Sciatic nerve (tissue), 2 donors: ENCODE results near the gene MYO18A. TPM values are rescaled to one million over a fixed set of nuclear protein-coding genes. Genes with fewer than 3 reads are reported as not detected.

ENCODE experiments used
- ATAC-seq: fragments of 200-7000 bp; cut with Tn5 transposase; one replicate; pipeline ENCODE4 v1.9.1; 2020; ENCODE audit warnings: mild to moderate bottlenecking, moderate library complexity
- DNase-seq: peaks from one replicate; pipeline ENCODE4 v3.0.0-alpha.2; 2020; ENCODE audit warnings: low spot score
- intact Hi-C: fragments of 100-400 bp; cut with DNase I; formaldehyde crosslinking; loops from one replicate; pipeline ENCODE4 v1.14.2; 2022
- total RNA-seq: library from RNA; stranded (reverse); fragmentation: NEBNext Ultra II Directional; extraction: Animal tissue kit (Norgen Biotek cat#: 25700); gene quantifications from one replicate; pipeline ENCODE4 v1.2.1, GENCODE V29; 2021
- donor health status: DM: no; HTN: no; CAD: no.
- donor health status: DM: no; HTN: no; CAD: no.

Gene MYO18A
- total RNA-seq, 1 donor from 2014 or later: 109 TPM

- ATAC-seq (no peak), DNase-seq (no peak)
- intact Hi-C loops: loop anchor here (2.0 kb wide), 1 partner anchor 151 kb away; no protein-coding TSS in a partner anchor
These were observed 64.0 kb downstream of the MYO18A start for GRCh38 chr17:29115961-29116803.

DNA sequence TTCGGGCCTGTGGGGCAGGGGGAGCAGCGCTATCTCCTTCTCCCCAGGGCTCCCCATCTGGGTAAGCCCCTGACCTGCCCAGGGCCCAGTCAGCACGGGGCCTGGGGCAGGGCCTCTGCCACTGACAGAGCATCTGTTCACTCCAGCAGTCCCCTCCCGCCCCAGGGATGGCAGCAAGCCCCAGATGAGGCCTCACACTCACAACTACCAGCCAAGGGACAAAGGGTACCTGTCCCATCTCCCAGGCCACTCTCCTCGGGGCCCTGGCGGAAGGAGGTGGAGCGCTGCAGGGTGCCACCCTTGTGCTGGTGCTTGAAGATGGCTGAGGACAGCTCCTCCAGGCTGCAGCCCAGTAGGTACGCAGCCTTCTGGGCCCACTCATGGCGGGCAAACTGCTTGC lies 64.8 kb downstream of the MYO18A start:
- intact Hi-C loops: no loop called here
- ATAC-seq (no peak), DNase-seq (no peak)

GRCh38 chr17:29114141-29114540 lies 66.1 kb downstream of the MYO18A start:
- no peak for DNase-seq
- no peak for ATAC-seq
- intact Hi-C loops: no loop called here

DNA sequence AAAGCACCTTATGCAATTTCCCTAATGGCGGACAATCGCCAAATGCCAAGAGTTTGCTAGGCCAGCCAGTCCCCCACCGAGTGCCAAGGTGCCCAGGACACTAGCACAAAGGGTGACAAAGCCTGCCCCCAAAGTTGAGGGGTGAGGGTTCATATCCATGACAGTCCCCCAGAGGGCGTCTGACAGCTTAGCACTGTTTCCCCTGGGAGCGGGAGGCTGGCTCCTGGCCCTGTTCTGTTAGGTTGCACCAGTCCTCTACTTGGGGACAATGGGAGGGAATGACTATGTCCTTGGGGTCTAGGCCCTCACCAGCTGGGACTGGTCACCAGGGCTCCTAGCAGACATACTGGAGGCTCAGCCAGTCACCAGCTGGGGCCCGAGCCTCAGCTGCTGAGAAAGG lies 66.9 kb downstream of the MYO18A start:
- ATAC-seq (no peak), DNase-seq (no peak)
- intact Hi-C loops: no loop called here

- DNase-seq: peak; percentile 84
- peak; percentile 67 for ATAC-seq
- intact Hi-C loops: no loop called here
These were observed 67.4 kb downstream of the MYO18A start for GRCh38 chr17:29112771-29113295.

DNA sequence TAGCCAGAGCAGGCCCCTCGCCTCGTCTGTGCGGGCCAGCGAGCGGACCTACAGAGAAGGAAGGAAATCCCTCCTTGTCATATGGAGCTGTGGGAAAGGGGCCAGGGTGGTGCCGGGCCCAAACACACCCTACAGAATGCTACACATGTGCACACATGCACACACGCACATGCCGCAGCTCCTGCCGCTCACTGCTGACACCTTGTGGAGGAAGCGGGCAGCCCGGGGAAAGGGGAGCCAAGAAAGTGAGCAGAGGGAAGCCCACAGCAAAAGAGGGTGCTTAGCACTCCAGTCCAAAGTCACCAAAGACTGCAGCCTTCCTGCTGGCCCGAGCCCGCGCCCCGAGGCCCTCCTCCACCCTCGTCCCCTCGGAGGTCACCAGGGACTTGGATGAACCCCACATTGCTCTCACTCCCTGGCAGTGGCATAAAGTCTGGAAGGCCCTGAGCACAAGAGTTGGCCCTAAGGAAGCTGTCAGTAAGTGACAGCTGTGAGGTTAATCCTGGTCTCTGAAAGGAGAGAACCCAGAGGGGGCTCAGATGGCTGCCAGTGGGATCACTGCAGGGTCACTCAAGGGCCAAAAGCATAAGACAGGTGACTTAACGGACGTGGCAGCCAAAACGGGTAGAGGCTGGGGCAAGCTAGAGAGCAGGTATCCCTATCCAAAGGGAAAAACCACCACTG lies 68.2 kb downstream of the MYO18A start:
- ATAC-seq (peak; percentile 73), DNase-seq (peak; percentile 84)
- intact Hi-C loops: no loop called here

GRCh38 chr17:29110372-29110757 lies 69.8 kb downstream of the MYO18A start:
- DNase-seq (no peak), ATAC-seq (no peak)
- intact Hi-C loops: no loop called here

DNA sequence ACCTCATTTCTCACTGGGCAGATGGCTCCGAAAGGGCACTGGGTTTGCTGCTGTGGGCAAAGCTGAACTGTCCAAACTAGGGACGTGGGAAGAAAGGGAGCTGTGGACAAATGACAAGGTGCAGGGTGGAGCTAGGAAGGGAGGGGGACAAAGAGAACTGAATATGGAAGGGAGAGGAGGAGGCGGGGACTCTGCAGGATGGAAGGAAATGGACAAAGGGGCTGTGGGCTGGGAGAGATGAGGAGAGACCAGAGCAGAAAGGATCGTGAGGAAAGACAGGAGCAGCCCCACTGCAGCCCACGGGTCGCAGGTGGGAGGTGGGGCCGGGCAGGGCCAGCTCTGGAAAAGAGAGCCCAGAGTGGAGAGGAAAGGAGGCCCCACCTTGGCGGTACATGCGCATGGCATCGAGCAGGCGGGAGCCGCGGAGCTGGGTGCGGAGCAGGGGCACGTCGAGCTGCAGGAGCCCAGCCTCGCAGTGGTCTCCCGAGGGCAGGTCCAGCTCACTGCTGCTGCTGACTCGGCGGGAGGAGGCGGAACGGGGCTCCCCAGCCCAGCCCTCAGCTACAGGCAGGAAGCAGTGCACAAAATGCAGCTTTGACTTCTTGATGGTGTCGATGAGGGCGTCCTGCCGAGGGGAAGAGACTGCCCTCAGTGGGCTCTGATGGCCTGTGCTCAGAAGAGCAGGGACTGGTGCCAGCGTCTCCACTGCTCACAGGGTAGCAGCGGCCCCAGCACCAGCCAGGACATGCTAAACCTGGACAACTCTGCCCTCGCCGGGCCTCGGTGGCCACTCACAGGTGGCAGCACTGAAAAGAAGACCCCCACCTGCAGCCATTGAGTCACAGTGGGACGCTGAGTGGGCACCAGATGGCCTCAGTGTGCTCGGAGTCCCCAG lies 70.5 kb downstream of the MYO18A start:
- intact Hi-C loops: no loop called here
- ATAC-seq: no peak
- DNase-seq: no peak

DNA sequence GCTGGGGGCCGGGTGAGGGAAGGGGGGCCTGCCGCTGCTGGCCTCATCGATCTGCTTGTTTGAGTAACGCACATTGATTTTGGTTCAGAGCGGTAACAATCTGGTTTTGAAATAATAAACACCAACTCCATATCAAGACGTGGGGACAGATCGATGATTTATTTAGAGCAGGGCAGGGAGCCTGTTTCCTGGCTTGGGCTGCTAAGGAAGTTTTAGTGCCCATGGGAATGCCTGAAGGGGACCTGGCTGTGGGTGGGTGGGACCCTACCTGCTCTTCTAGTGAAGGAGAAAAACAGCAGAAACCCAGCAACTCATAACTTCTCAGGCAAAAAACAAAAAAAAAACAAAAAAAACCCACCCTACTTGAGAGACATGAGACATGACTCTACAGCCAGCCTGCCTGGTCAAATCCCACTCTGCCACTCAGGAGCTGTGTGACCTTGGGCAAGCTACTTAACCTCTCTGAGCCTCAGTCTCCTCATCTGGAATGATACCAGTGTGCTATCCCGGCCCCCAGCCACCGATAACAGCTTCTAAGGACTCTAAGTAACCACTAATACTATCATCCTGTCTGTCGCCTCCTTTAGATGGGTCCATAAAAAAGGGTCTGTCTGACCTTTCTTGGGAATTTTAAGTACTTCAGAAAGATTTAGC lies 71.2 kb downstream of the MYO18A start:
- ATAC-seq: no peak
- intact Hi-C loops: no loop called here

DNA sequence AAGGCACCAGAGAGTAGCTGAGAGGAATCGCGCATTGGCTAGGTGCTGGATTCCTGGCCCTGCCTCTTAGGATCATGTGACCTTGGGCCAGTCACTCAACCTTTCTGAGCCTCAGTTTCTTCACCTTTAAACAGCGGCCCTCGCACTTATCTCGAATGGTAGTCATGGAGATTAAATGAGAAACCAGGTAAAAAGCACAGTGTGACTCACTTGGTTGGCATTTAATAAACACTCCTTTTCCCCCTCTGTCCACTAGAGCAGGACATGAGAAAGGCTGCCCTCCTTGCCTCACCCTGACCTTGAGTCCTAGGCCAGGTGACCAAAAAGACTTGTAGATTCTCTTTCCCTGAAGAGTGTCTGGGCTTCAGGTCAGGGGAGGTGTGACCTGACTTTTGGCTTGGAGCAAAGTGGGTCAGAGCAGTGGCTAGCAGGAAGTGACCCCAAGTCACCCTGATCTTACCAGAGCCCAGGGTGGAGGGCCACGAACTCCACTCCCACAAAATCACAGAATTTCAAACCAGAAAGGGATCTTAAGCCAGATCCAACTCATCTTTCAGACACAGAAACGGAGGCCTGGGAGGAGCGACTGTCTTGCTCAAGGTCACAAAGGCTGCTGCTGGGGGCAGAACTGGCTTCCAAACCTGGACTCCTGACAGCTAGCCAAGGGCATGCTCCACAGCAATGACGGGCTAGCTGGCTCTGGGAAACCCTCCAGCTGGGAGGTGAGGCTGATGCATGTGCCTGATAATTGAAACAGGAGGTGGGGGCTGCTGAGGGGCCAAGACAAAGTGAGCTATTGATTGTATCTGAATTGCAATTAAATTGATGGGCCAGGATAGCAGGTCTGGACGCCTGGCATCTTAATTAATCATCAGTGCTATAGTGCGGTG lies 72.0 kb downstream of the MYO18A start:
- intact Hi-C loops: no loop called here
- ATAC-seq (no peak), DNase-seq (no peak)

More for the DNA sequence above, 71.2 kb downstream of the MYO18A start:
- DNase-seq: no peak

DNA sequence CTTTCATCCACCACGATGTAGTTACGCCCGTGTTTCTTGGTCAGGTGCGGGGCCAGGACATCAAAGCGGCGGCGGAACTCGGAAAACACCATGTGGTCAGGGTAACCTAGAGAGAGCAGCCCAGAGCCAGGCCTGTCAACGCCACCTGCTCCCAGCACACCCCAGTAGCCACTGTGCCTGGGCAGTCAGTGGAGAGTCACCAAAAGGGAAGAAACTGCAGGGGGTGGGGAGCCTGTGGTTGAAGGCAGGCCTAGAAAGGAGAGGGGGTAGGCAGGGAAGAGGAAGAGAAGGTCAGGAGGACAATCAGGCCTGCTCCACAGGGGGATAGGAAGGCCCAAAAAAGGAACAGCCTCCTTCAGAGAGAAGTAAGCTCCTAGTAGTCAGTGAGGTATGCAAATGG lies 73.1 kb downstream of the MYO18A start:
- peak; percentile 26 for ATAC-seq
- no peak for DNase-seq
- intact Hi-C loops: no loop called here

GRCh38 chr17:29103341-29103740 lies 76.9 kb downstream of the MYO18A start:
- intact Hi-C loops: no loop called here
- DNase-seq: no peak
- ATAC-seq: no peak

DNA sequence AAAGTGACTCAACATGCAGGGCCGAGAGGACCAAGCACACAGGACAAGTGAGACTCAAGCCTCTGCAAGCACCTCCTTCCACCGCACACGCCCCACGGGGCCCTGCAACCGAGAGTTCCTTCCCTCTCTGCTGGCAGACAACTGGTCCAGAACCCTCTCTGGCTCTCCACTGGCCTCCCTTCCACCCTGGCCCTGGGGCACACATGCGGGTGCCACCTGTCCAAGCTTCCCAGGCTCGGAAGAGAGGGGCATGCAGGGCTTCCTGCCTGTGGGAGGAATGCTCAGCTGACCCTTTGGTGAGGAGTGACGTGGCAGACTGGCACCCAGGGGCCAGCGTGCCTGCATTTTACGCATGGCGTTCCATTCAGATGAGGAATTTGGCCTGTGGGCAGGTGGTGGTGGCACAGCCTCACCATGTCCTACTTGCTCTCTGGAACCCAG lies 77.4 kb downstream of the MYO18A start:
- intact Hi-C loops: no loop called here
- ATAC-seq (no peak), DNase-seq (no peak)

DNA sequence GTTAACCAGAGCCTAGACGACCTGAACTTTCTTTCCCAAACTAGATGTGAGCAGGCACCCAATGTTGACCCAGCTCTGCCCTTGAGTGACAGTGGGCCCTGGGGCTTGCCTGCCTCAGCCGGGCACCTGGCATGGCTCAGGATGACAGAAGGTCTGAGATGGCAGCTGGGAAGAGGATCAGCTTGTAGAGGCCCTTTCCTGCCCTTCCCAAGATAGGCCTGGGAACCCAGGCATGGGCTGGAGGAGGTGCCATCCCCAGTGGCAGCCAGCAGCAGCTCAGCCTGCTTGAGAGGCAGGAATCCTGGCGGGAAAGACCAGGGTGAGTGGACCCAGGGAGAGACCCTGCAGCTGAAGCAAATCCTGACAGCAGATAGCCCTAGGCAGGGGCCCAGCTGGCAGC lies 78.2 kb downstream of the MYO18A start:
- no peak for ATAC-seq
- no peak for DNase-seq
- intact Hi-C loops: no loop called here

DNA sequence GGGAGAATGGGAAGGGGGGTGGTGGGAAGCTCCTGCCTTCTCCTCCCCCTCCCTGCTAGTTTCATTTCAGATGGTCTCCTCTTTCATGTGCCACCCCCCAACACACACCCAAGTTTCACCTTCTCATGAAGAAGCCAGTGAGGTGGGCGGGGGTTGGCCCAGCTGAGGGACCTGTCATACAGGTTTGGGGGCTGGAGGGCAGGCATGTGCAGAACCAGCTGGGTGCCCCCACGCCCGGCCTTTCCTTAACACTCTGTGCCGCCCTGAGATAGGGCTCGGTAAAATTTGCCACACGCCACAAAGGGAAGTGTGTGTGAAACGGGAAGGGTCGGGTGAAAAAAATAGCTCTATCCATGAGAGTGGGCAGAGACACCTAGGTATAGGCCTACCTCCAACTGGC lies 79.9 kb downstream of the MYO18A start:
- intact Hi-C loops: no loop called here
- ATAC-seq: no peak
- no peak for DNase-seq

DNA sequence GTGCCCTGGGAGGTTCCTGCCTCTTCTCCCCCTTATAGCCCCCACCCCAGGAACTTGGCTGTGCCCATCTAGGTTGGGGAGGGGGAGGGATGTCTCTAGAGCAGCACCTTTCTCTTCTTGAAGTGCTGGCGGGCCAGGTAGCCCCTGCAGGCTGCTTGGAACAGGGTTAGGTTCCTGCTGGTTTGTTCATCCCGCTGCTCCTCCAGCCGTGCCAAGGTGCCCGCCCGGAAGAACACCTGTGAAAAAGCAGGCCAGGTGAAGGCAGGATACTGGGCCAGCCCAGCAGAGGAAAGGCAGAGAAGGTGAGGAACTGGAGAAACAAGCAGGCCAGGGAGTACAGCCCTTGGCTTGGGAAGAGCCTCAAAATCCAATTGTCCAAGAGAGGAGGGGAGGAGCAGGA lies 80.7 kb downstream of the MYO18A start:
- ATAC-seq (no peak), DNase-seq (no peak)
- intact Hi-C loops: no loop called here

DNA sequence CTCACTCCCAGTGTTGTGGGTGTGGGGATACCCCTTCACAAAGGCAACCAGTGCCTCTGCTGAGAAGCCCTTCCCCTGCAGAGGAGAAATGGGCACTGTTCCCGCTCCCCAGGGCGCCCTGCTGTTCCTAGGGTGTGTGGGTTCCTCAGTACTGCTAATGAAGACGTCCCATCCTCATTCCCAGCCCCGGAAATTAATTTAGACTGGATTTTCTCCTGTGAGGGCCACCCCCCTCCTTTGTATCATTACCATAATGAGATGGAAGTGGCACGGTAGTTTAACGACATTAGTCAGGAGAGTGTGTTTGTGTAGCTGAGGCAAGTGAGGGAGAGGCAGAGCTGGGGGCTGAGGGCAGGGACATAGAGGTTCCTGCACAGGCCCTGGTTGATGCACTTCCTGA lies 84.1 kb downstream of the MYO18A start:
- intact Hi-C loops: no loop called here
- DNase-seq: no peak
- no peak for ATAC-seq

DNA sequence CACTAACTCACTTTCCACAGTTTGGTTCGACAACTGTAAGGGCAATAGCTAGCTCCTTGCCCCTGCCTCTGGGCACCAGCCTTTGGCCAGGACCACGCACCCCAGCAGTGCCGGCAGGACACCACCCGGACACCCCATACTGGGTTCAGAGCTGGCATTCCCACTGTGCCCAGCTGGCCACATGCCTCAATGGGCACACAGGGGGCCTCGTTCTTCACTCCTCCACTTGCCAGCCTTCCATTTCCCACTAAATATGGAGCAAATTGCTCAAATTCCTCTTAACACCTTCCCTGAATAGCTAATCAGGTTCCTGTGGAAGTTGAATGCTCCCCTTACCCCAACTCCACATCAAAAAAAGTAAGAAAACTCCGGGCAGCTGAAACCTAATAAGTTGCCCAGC lies 84.8 kb downstream of the MYO18A start:
- intact Hi-C loops: no loop called here
- no peak for DNase-seq
- ATAC-seq: no peak
